ENCODE results near the gene ACOX1. TPM values are rescaled to one million over a fixed set of nuclear protein-coding genes. Genes with fewer than 3 reads are reported as not detected.

Gene ACOX1
- total RNA-seq, 1 experiment from 2014 or later = 50.2 TPM

GRCh38 chr17:75921596-75921995 lies 57.4 kb downstream of the ACOX1 start:
- POLR2A ChIA-PET = interaction anchor here (1.8 kb wide), 1 partner anchor 142 kb away, joined by 4 read pairs; no protein-coding TSS in a partner anchor
- no peaks in the 10 kb centered on the region for H4K20me1 ChIP-seq (ENCODE audit: insufficient read depth)
- no peak overlapping the region for H3K4me2 ChIP-seq (ENCODE audit: low read length)
- no peak for DNase-seq (ENCODE audit: low read depth, low spot score)
- H3K9me2 ChIP-seq (ENCODE audit: insufficient read depth) = no peaks in the 10 kb centered on the region
- H3K4me3 ChIP-seq (replicated peaks in 1 of 2; ENCODE audit: low read depth in 1 of 2, low read length in 2 of 2) = no peak overlapping the region
- CTCF ChIA-PET = interaction anchor here (1.2 kb wide), 1 partner anchor 16 kb away, joined by 4 read pairs; no protein-coding TSS in a partner anchor
- H3K9me3 ChIP-seq (ENCODE audit: control insufficient read depth in 1 of 2, insufficient read depth in 1 of 2, low read depth in 1 of 2, low read length in 2 of 2) = no peaks in the 10 kb centered on the region
- H2AFZ ChIP-seq (ENCODE audit: low read depth, low read length, poor library complexity, severe bottlenecking) = no peak overlapping the region
- intact Hi-C loops (cut with micrococcal nuclease) = no loop called here
- no peaks in the 10 kb centered on the region for H3K79me2 ChIP-seq (ENCODE audit: insufficient read depth, low read length)
- H3K9ac ChIP-seq (ENCODE audit: low read length) = no peak overlapping the region
- no peak for ATAC-seq
- BruUV-seq (replicated peaks) = no TSS peak
- no peaks in the 10 kb centered on the region for H3K4me1 ChIP-seq (ENCODE audit: control insufficient read depth in 1 of 2, insufficient read depth in 2 of 2, low read length in 2 of 2)
- no peak for TF ChIP-seq CBX3 (IDR thresholded peaks at IDR 0.05; ENCODE audit: low read depth)
- TF ChIP-seq SP1 (IDR thresholded peaks at IDR 0.05; ENCODE audit: low read depth) = no peak
- TF ChIP-seq ATF3 (IDR thresholded peaks at IDR 0.05) = no peak
- no peak for TF ChIP-seq POLR2A (IDR thresholded peaks at IDR 0.05; ENCODE audit: borderline replicate concordance, extremely low read depth, insufficient read depth, insufficient read length)
- TF ChIP-seq JUND (IDR thresholded peaks at IDR 0.05) = no peak
- TF ChIP-seq EZH2 (IDR thresholded peaks at IDR 0.05) = no peak
- TF ChIP-seq TCF7L2 (IDR thresholded peaks at IDR 0.05; ENCODE audit: borderline replicate concordance, extremely low read depth, insufficient read depth, insufficient read length) = no peak
- TF ChIP-seq SIN3A (IDR thresholded peaks at IDR 0.05; ENCODE audit: low read depth) = no peak
- TF ChIP-seq CTCF (IDR thresholded peaks at IDR 0.05 in 2 of 3, conservative IDR thresholded peaks at IDR 0.05 in 1 of 3; ENCODE audit: borderline replicate concordance in 1 of 3, insufficient read depth in 1 of 3, low read depth in 2 of 3, low read length in 2 of 3) = no peak
- TF ChIP-seq ZBTB33 (IDR thresholded peaks at IDR 0.05; ENCODE audit: extremely low read depth, insufficient replicate concordance, low read length) = no peak
- no peak for TF ChIP-seq FOSL1 (IDR thresholded peaks at IDR 0.05; ENCODE audit: low read depth)
- TF ChIP-seq ELF1 (IDR thresholded peaks at IDR 0.05; ENCODE audit: borderline replicate concordance, low read depth) = no peak
- H3K27me3 ChIP-seq (ENCODE audit: insufficient read depth, low read length) = no peaks in the 10 kb centered on the region
- H3K36me3 ChIP-seq (ENCODE audit: control insufficient read depth in 1 of 2, insufficient read depth in 2 of 2, low read length in 2 of 2) = no peaks in the 10 kb centered on the region
- RAD21 ChIA-PET (ENCODE audit: low non-redundant PET in 1 of 2, low total read pairs in 2 of 2, uncharacterized antibody in 2 of 2, unreplicated experiment in 2 of 2) = no interaction called here
- no peak overlapping the region for H3K27ac ChIP-seq (ENCODE audit: low read depth, low read length)

Data from HCT116 (cell line).